GM12864 (cell line): Measurements from ENCODE around the gene SPACA5B.
A peak's percentile ranks its signal among the peaks of the same experiment; 100 is the strongest.
"Not testable (repeated sequence)": the region's sequence is repeated elsewhere in the genome, so short reads cannot be mapped to it uniquely, and the experiment has no call there.

ENCODE experiments used
- DNase-seq: peaks from one replicate; pipeline ENCODE4 v3.0.0-alpha.2; 2011; ENCODE audit warnings: low read depth
- H3K4me3 ChIP-seq: 2 replicates; pipeline ENCODE4 v1.5.1; 2011; ENCODE audit warnings: mild to moderate bottlenecking, low read depth, low read length, control low read depth
- CTCF ChIP-seq: IDR thresholded peaks from 2 replicates; pipeline ENCODE4 v1.5.1; 2011; ENCODE audit warnings: low read depth, mild to moderate bottlenecking, moderate library complexity, low read length, control low read depth, inconsistent platforms; ENCODE audit errors: missing control alignments

Gene SPACA5B

GRCh38 chrX:48130326-48130725 is at the start of gene SPACA5B:
TSS of gene SPACA5B (plus strand) at chrX:48130626. CDS start at chrX:48130688, 62 bp downstream.
- not testable (repeated sequence) for DNase-seq

GRCh38 chrX:48083212-48083611 is 47.2 kb upstream of the SPACA5B start:
- peak; percentile 53 for TF ChIP-seq CTCF
- DNase-seq: no peak
- H3K4me3 ChIP-seq: no peak overlapping the region

More at GRCh38 chrX:48130326-48130725, at the start of gene SPACA5B:
- H3K4me3 ChIP-seq: not testable (repeated sequence)

DNA sequence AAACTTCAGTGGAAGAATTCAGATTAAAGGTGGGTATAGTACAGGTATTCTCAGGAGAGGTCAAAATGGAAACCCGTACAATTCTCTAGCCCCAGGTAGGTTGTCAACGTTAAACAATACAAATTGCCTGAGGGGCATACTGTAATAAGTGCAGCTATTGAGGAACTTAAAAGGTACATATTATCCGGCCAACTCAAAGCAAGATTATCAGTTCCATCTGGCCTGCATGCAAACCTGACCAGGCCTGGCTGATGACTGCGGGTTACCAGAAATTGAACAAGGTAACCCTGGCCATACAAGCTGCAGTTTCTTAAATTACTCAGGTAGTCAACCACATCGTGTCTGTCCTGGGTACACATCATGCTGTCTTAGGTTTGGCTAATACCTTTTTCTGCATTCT is 46.7 kb upstream of the SPACA5B start:
- no peak for DNase-seq
- H3K4me3 ChIP-seq: no peak overlapping the region
- no peak for TF ChIP-seq CTCF

DNA sequence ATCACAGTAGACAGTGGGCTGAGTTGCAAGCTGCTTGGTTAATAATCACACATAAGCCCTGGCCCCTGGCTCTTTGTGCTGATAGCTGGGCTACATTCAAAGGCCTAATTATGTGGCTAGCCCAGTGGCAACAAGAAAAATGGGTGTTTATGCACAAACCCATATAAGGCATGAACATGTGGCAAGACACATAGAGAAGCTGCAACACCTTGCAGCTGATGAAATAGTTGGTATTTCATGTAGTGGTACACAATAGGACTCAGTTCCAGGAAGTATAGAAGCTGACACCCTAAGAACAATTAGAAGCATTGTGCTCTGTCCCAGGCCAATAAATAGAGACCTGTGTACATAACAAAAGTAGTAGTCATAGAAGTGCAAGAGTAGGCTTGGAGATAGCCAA is 44.3 kb upstream of the SPACA5B start:
- no peak overlapping the region for H3K4me3 ChIP-seq
- no peak for DNase-seq
- no peak for TF ChIP-seq CTCF

- no peak for DNase-seq
- H3K4me3 ChIP-seq: no peak overlapping the region
- no peak for TF ChIP-seq CTCF
Measured at GRCh38 chrX:48090123-48090522, 40.3 kb upstream of the SPACA5B start.

DNA sequence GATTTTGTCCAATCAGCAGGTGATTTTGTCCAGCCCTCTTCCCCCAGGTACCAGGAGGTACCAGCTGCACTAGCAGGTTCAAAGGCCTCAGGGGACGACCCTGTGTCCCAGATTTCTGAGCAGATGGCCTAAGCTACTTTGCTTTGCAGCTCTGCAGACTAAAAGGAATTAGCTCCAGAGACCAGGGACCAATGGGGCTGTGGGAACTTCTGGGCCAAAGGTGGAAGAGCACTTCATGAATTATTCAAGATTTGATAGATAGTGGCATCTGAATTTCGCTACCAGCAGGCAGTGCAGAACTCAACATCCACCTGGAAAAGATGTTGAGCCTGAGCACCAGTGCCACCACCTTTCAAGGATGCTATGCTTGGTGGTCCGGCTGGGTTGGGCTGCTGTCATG is 37.9 kb upstream of the SPACA5B start:
- H3K4me3 ChIP-seq, DNase-seq: not testable (repeated sequence)

DNA sequence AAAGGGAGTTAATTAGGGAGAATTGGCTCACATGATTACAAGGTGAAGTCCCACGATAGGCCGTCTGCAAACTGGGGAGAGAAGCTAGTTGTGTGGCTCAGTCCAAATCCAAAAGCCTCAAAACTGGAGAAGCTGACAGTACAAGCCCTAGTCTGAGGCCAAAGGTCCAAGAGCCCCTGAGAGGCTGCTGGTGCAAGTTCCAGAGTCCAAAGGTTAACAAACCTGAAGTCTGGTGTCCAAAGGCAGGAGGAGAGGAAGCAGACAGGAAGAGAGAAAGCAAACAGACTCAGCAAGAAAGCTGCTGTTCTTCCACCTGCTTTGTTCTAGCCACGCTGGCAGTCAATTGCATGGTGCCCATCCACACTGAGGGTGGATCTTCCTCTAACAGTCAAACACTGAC is 29.0 kb upstream of the SPACA5B start:
- no peak for DNase-seq
- no peak overlapping the region for H3K4me3 ChIP-seq
- no peak for TF ChIP-seq CTCF

DNA sequence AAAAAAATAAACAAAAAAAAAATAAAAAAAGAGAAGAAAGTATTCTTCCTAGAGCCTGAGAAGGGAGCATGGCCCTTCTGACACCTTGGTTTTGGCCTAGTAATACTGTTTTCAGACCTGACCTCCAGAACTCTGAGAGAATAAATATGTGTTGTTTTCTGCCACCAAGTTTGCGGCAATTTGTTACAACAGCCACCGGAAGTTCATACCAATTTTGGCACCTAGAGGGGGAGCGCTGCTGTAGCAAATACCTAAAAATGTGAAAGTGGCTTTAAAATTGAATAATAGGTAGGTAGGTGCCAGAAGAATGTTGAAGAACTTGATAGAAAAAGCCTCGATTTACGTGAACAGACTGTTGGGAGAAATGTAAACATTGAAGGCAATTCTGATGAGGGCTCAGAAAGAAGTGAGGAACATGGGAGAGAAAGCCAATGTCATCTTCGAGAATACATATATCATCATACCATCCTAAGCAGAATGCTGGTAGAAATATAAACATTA is 27.5 kb upstream of the SPACA5B start:
- no peak for TF ChIP-seq CTCF
- DNase-seq: no peak
- H3K4me3 ChIP-seq: no peak overlapping the region
